HCT116 (cell line): Measurements from ENCODE around the gene PARVG. TPM values are rescaled to one million over a fixed set of nuclear protein-coding genes. Genes with fewer than 3 reads are reported as not detected.

Experiments
- ATAC-seq: fragments of 200-7000 bp; cut with Tn5 transposase; 2 replicates; pipeline ENCODE4 v1.9.1; 2020; ENCODE audit warnings: mild to moderate bottlenecking, moderate library complexity
- BruUV-seq: library from RNA; stranded (reverse); fragments of 400-500 nt; replicated peaks from 2 replicates; lab custom pipeline; 2021; lab: Mats Ljungman, UMichigan
- CTCF ChIA-PET: fragments of 300-600 bp; sonication (Branson Sonifier 250); formaldehyde crosslinking; loops from one replicate; lab custom pipeline; 2021; ENCODE audit warnings: antibody characterized with exemption; lab: Charles Lee
- POLR2A ChIA-PET: fragments of 300-600, 350-600 bp; sonication (Branson Sonifier 250); formaldehyde crosslinking; loops from one replicate; lab custom pipeline; 2021; ENCODE audit warnings: antibody characterized with exemption; lab: Charles Lee
- RAD21 ChIA-PET, 2 experiments: fragments of 300-600 bp; sonication (Branson Sonifier 250); formaldehyde crosslinking; loops; one replicate each; lab custom pipeline; 2023; ENCODE audit warnings: low total read pairs in 2 of 2; ENCODE audit not compliant: uncharacterized antibody in 2 of 2, unreplicated experiment in 2 of 2, low non-redundant PET in 1 of 2; lab: Charles Lee
- DNase-seq: peaks from one replicate; pipeline ENCODE4 v3.0.0-alpha.2; 2010; ENCODE audit warnings: low read depth, low spot score
- H2AFZ ChIP-seq: fragments of 200-600 bp; shearing (Covaris generic), sonication (generic); 2 replicates; pipeline ENCODE4 v1.6.1; 2017; ENCODE audit warnings: low read depth, mixed run types, mixed read lengths, antibody characterized with exemption, low read length; ENCODE audit not compliant: poor library complexity, severe bottlenecking
- H3K27ac ChIP-seq: 2 replicates; pipeline ENCODE4 v1.5.1; 2012; ENCODE audit warnings: low read depth, low read length
- H3K27me3 ChIP-seq: fragments of 200-600 bp; sonication (generic); 2 replicates; pipeline ENCODE4 v1.6.1; 2016; ENCODE audit warnings: mixed run types, low read length, mixed read lengths; ENCODE audit not compliant: insufficient read depth
- H3K36me3 ChIP-seq, 2 experiments: fragments of 200-500 bp in 1 of 2; fragments of 200-600 bp in 1 of 2; sonication (Bioruptor generic) in 1 of 2; sonication (generic) in 1 of 2; 2 replicates each; pipeline versions ENCODE4 v1.5.1 to v1.6.1; 2014 to 2016; ENCODE audit warnings: low read length in 2 of 2, inconsistent platforms in 1 of 2, mixed read lengths in 1 of 2, mixed run types in 1 of 2; ENCODE audit not compliant: insufficient read depth in 2 of 2, control insufficient read depth in 1 of 2
- H3K4me1 ChIP-seq, 2 experiments: fragments of 200-600 bp in 1 of 2; sonication (generic) in 1 of 2; 2 replicates each; pipeline versions ENCODE4 v1.5.1 to v1.6.1; 2012 to 2017; ENCODE audit warnings: low read length in 2 of 2, inconsistent platforms in 1 of 2, mild to moderate bottlenecking in 1 of 2, mixed read lengths in 1 of 2, mixed run types in 1 of 2, moderate library complexity in 1 of 2; ENCODE audit not compliant: insufficient read depth in 2 of 2, control insufficient read depth in 1 of 2
- H3K4me2 ChIP-seq: fragments of 200-600 bp; sonication (generic); 2 replicates; pipeline ENCODE4 v1.6.1; 2017; ENCODE audit warnings: mixed run types, low read length, mixed read lengths
- H3K4me3 ChIP-seq, 2 experiments: fragments of 200-600 bp in 1 of 2; sonication (generic) in 1 of 2; replicated peaks in 1 of 2; 2 replicates each; pipeline ENCODE4 v1.5.1; 2011 to 2016; ENCODE audit warnings: low read length in 2 of 2, control low read depth in 1 of 2, low read depth in 1 of 2, mild to moderate bottlenecking in 1 of 2, mixed read lengths in 1 of 2, mixed run types in 1 of 2
- H3K79me2 ChIP-seq: fragments of 200-600 bp; sonication (generic); 2 replicates; pipeline ENCODE4 v1.6.1; 2017; ENCODE audit warnings: mild to moderate bottlenecking, mixed run types, low read length, moderate library complexity, mixed read lengths; ENCODE audit not compliant: insufficient read depth
- H3K9ac ChIP-seq: fragments of 200-600 bp; sonication (generic); 2 replicates; pipeline ENCODE4 v1.6.1; 2016; ENCODE audit warnings: low read length, mixed read lengths
- H3K9me2 ChIP-seq: fragments of 200-600 bp; sonication (generic), shearing (Covaris generic); 2 replicates; pipeline ENCODE4 v1.6.1; 2017; ENCODE audit warnings: mixed run types, mild to moderate bottlenecking, moderate library complexity; ENCODE audit not compliant: insufficient read depth
- H3K9me3 ChIP-seq, 2 experiments: fragments of 200-500 bp in 1 of 2; fragments of 200-600 bp in 1 of 2; sonication (Bioruptor generic) in 1 of 2; sonication (generic) in 1 of 2; 2 replicates each; pipeline ENCODE4 v1.6.1; 2014 to 2017; ENCODE audit warnings: low read length in 2 of 2, mixed read lengths in 2 of 2, inconsistent platforms in 1 of 2, low read depth in 1 of 2, mild to moderate bottlenecking in 1 of 2, mixed run types in 1 of 2, moderate library complexity in 1 of 2; ENCODE audit not compliant: control insufficient read depth in 1 of 2, insufficient read depth in 1 of 2
- H4K20me1 ChIP-seq: fragments of 200-600 bp; sonication (generic), shearing (Covaris generic); 2 replicates; pipeline ENCODE4 v1.6.1; 2017; ENCODE audit warnings: mixed run types, mild to moderate bottlenecking, moderate library complexity; ENCODE audit not compliant: insufficient read depth
- CEBPB ChIP-seq: IDR thresholded peaks from 2 replicates; pipeline ENCODE4 v1.6.1; 2012; ENCODE audit warnings: low read depth
- CTCF ChIP-seq, 3 experiments: fragments of 200-600 bp in 1 of 3; sonication (generic) in 1 of 3; IDR thresholded peaks in 2 of 3; conservative IDR thresholded peaks in 1 of 3; 2 replicates each; pipeline ENCODE4 v1.5.1; 2012 to 2017; ENCODE audit warnings: low read depth in 2 of 3, low read length in 2 of 3, antibody characterized with exemption in 1 of 3, borderline replicate concordance in 1 of 3, control low read depth in 1 of 3, mild to moderate bottlenecking in 1 of 3, mixed read lengths in 1 of 3, mixed run types in 1 of 3, moderate library complexity in 1 of 3; ENCODE audit not compliant: insufficient read depth in 1 of 3
- EGR1 ChIP-seq: IDR thresholded peaks from 2 replicates; pipeline ENCODE4 v1.6.1; 2012; ENCODE audit warnings: low read depth
- EZH2 ChIP-seq: fragments of 200-600 bp; sonication (generic); IDR thresholded peaks from 2 replicates; pipeline ENCODE4 v1.6.1; 2017; ENCODE audit warnings: antibody characterized with exemption, mixed run types
- EZH2phosphoT487 ChIP-seq: fragments of 200-600 bp; IDR thresholded peaks from 2 replicates; pipeline ENCODE4 v1.6.1; 2018; ENCODE audit warnings: antibody characterized with exemption, borderline replicate concordance
- FOSL1 ChIP-seq: IDR thresholded peaks from 2 replicates; pipeline ENCODE4 v1.6.1; 2012; ENCODE audit warnings: low read depth
- POLR2AphosphoS5 ChIP-seq: IDR thresholded peaks from 2 replicates; pipeline ENCODE4 v1.6.1; 2011; ENCODE audit warnings: mild to moderate bottlenecking, low read depth, low read length, moderate library complexity
- TCF7L2 ChIP-seq: IDR thresholded peaks from 2 replicates; pipeline ENCODE4 v1.7.0; 2011; ENCODE audit warnings: borderline replicate concordance, inconsistent platforms; ENCODE audit not compliant: insufficient read depth, insufficient read length; ENCODE audit errors: extremely low read depth
- ZBTB33 ChIP-seq: IDR thresholded peaks from 2 replicates; pipeline ENCODE4 v1.6.1; 2011; ENCODE audit warnings: mild to moderate bottlenecking, low read length, moderate library complexity; ENCODE audit not compliant: insufficient replicate concordance; ENCODE audit errors: extremely low read depth
- intact Hi-C: fragments of 100-400 bp; cut with micrococcal nuclease; formaldehyde crosslinking; loops from 2 replicates; pipeline ENCODE4 v1.10.0; 2022
- total RNA-seq: library from RNA; stranded (reverse); gene quantifications from one replicate; pipeline ENCODE4 v1.2.1, GENCODE V29; 2021; ENCODE audit not compliant: unreplicated experiment
- TF ChIP-seq, protein P1 (sequence below): IDR thresholded peaks from 2 replicates; pipeline ENCODE4 v1.6.1; 2012
- TF ChIP-seq, protein P2 (sequence below): IDR thresholded peaks from 2 replicates; pipeline ENCODE4 v1.6.1; 2012

Gene PARVG
- total RNA-seq, 1 experiment from 2014 or later, result 0.57 TPM

DNA sequence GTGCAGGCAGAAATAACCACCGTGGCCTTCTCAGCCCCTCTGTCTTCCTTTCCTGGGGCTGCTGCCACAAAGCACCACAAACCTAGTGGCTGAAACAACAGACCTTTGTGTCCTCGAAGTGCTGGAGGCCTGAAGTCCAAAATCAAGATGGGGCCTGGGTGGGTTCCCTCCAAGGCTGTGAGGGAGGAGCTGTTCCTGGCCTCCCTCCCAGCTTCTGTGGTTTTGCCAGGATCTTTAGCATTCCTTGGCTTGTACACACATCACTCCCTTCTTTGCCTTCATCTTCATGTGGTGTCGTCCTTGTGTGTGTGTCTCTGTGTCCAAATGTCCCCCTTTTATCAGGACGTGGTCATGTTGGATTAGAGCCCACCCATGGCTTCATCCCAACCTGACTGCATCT, 29.0 kb upstream of the PARVG start:
- POLR2A ChIA-PET, result no interaction called here

More for the DNA sequence above, 29.0 kb upstream of the PARVG start:
- CTCF ChIA-PET, result no interaction called here
- no TSS peak for BruUV-seq
- intact Hi-C loops, result no loop called here
- H3K9me2 ChIP-seq, result no peaks in the 10 kb centered on the region
- no peaks in the 10 kb centered on the region for H3K36me3 ChIP-seq
- TF ChIP-seq, protein P1, sequence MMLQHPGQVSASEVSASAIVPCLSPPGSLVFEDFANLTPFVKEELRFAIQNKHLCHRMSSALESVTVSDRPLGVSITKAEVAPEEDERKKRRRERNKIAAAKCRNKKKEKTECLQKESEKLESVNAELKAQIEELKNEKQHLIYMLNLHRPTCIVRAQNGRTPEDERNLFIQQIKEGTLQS, result no peak
- TF ChIP-seq CTCF (IDR thresholded peaks at IDR 0.05 in 2 of 3, conservative IDR thresholded peaks at IDR 0.05 in 1 of 3; ENCODE audit: borderline replicate concordance in 1 of 3, insufficient read depth in 1 of 3, low read depth in 2 of 3, low read length in 2 of 3), result no peak
- no peak for TF ChIP-seq TCF7L2
- no peak for TF ChIP-seq POLR2AphosphoS5
- TF ChIP-seq EZH2, result no peak
- no peak for TF ChIP-seq FOSL1
- no peak for TF ChIP-seq EGR1
- no peak for TF ChIP-seq EZH2phosphoT487
- no peak for TF ChIP-seq CEBPB
- TF ChIP-seq, protein P2, sequence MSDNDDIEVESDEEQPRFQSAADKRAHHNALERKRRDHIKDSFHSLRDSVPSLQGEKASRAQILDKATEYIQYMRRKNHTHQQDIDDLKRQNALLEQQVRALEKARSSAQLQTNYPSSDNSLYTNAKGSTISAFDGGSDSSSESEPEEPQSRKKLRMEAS, result no peak
- TF ChIP-seq ZBTB33, result no peak
- RAD21 ChIA-PET, result no interaction called here
- no peak overlapping the region for H3K4me3 ChIP-seq
- no peaks in the 10 kb centered on the region for H3K27me3 ChIP-seq
- no peaks in the 10 kb centered on the region for H3K9me3 ChIP-seq
- no peak overlapping the region for H3K27ac ChIP-seq
- peaks cover 0 to 4% of the 10 kb centered on the region in 2 experiments; a peak in 1 of 4 replicates for H3K4me1 ChIP-seq
- DNase-seq, result no peak
- H3K79me2 ChIP-seq, result no peaks in the 10 kb centered on the region
- no peak overlapping the region for H3K9ac ChIP-seq
- ATAC-seq, result no peak
- no peak overlapping the region for H3K4me2 ChIP-seq
- H4K20me1 ChIP-seq, result no peaks in the 10 kb centered on the region
- H2AFZ ChIP-seq, result no peak overlapping the region
